Smooth muscle cell (in vitro differentiated cells): ENCODE data around the gene MOB3B. TPM values are rescaled to one million over a fixed set of nuclear protein-coding genes. Genes with fewer than 3 reads are reported as not detected.

Experiments
- DNase-seq: peaks from one replicate; lab custom pipeline; 2025; ENCODE audit not compliant: unreplicated experiment; lab: John Stamatoyannopoulos, UW
- H2AFZ ChIP-seq: fragments of 200-600 bp; sonication (generic); 2 replicates; pipeline ENCODE4 v1.6.0; 2016; ENCODE audit warnings: antibody characterized with exemption, low read depth, mild to moderate bottlenecking
- H3F3A ChIP-seq: fragments of 200-600 bp; sonication (generic); 2 replicates; pipeline ENCODE4 v1.6.0; 2017; ENCODE audit warnings: antibody characterized with exemption, low read depth
- H3K27ac ChIP-seq: fragments of 200-600 bp; sonication (generic); 2 replicates; pipeline ENCODE4 v1.5.1; 2016; ENCODE audit warnings: low read depth, mild to moderate bottlenecking
- H3K27me3 ChIP-seq: fragments of 200-600 bp; sonication (generic); 2 replicates; pipeline ENCODE4 v1.6.1; 2016; ENCODE audit warnings: low read depth, mild to moderate bottlenecking
- H3K36me3 ChIP-seq: fragments of 200-600 bp; sonication (generic); 2 replicates; pipeline ENCODE4 v1.5.1; 2016; ENCODE audit warnings: low read depth
- H3K4me1 ChIP-seq: fragments of 200-600 bp; sonication (generic); 2 replicates; pipeline ENCODE4 v1.5.1; 2016; ENCODE audit warnings: low read depth
- H3K4me2 ChIP-seq: fragments of 200-600 bp; sonication (generic); 2 replicates; pipeline ENCODE4 v1.6.0; 2016; ENCODE audit warnings: mild to moderate bottlenecking
- H3K4me3 ChIP-seq: fragments of 200-600 bp; sonication (generic); 2 replicates; pipeline ENCODE4 v1.5.1; 2016; ENCODE audit warnings: mild to moderate bottlenecking
- H3K79me2 ChIP-seq: fragments of 200-600 bp; sonication (generic); 2 replicates; pipeline ENCODE4 v1.6.0; 2016; ENCODE audit warnings: low read depth, mild to moderate bottlenecking
- H3K9ac ChIP-seq: fragments of 200-600 bp; sonication (generic); 2 replicates; pipeline ENCODE4 v1.6.0; 2016; ENCODE audit warnings: low read depth
- H3K9me3 ChIP-seq: fragments of 200-600 bp; sonication (generic); replicated peaks from 2 replicates; pipeline ENCODE4 v1.5.1; 2016; ENCODE audit warnings: low read depth
- H4K20me1 ChIP-seq: fragments of 200-600 bp; sonication (generic); 2 replicates; pipeline ENCODE4 v1.6.0; 2016; ENCODE audit warnings: low read depth
- CTCF ChIP-seq: fragments of 200-600 bp; sonication (generic); IDR thresholded peaks from 2 replicates; pipeline ENCODE4 v1.5.1; 2017; ENCODE audit warnings: borderline replicate concordance, mild to moderate bottlenecking, antibody characterized with exemption; ENCODE audit not compliant: insufficient read depth, poor library complexity, severe bottlenecking
- WGBS: methylation state at CpG from one replicate; pipeline ENCODE4 v1.1.7; 2016; ENCODE audit warnings: low lambda C conversion rate; 5-methylcytosine and 5-hydroxymethylcytosine counted together
- polyA plus RNA-seq: library from polyadenylated mRNA; unstranded; fragments of >200 nt; fragmentation: Nextera tagmentation; extraction: Ambion mirVana; gene quantifications from 2 replicates; pipeline ENCODE4 v1.2.1, GENCODE V29; 2016
- total RNA-seq: library from RNA; depleted of rRNA; stranded (reverse); fragments of >200 nt; gene quantifications from 2 replicates; pipeline ENCODE4 v1.2.3, GENCODE V29; 2014

Gene MOB3B
- total and polyA plus RNA-seq, 2 experiments from 2014 or later: 1.7 to 5.8 TPM

GRCh38 chr9:27478322-27478721 is 51.3 kb downstream of the MOB3B start:
- no peak for TF ChIP-seq CTCF
- no peak for DNase-seq
- 96% methylated on average over 1 of the region's 1 CpG for WGBS
- no peaks in the 10 kb centered on the region for H3F3A ChIP-seq
- H3K36me3 ChIP-seq: no peaks in the 10 kb centered on the region
- H4K20me1 ChIP-seq: no peaks in the 10 kb centered on the region
- H3K27me3 ChIP-seq: no peaks in the 10 kb centered on the region
- H3K4me2 ChIP-seq: no peak overlapping the region
- no peak overlapping the region for H2AFZ ChIP-seq
- no peak overlapping the region for H3K4me3 ChIP-seq
- no peaks in the 10 kb centered on the region for H3K9me3 ChIP-seq
- H3K4me1 ChIP-seq: no peaks in the 10 kb centered on the region
- no peaks in the 10 kb centered on the region for H3K79me2 ChIP-seq
- H3K9ac ChIP-seq: no peak overlapping the region
- H3K27ac ChIP-seq: no peak overlapping the region

DNA sequence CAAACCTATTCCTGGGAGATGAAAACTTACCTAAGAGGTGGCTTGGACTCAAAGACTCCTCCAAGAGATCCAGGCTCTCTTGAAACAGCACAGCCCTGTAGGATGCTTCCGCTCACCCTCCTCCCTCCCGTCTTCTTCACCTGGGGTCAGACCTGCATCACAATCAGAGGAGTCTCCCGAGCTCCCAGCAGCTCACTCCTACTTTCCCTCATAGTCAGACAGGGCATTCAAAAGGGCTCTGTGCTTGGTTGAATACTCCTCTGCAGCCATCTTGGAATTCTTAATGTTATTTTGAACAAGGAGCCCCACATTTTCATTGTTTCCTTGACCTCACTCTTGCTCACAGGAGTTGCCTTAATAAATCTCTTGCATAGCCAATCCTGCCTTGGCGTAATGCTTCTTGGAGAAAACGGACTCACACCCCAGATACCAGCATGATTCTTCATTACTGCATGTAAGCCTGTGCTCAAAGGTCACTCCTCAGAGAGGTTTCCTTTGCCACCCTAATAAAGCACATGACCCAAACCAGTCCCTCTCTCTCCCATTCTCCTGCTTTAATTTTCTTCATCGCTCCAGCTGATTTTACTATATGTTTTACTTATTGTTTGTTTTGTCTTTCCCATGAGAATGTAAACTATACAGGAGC is 52.6 kb downstream of the MOB3B start:
- WGBS: 95% methylated on average over 6 of the region's 6 CpGs
- H3K4me2 ChIP-seq: no peak overlapping the region
- no peaks in the 10 kb centered on the region for H3K79me2 ChIP-seq
- H3K9me3 ChIP-seq: no peaks in the 10 kb centered on the region
- H3K27ac ChIP-seq: no peak overlapping the region
- no peak overlapping the region for H3K4me3 ChIP-seq
- H2AFZ ChIP-seq: no peak overlapping the region
- H3K27me3 ChIP-seq: no peaks in the 10 kb centered on the region
- H3K36me3 ChIP-seq: no peaks in the 10 kb centered on the region
- H4K20me1 ChIP-seq: no peaks in the 10 kb centered on the region
- H3K4me1 ChIP-seq: no peaks in the 10 kb centered on the region
- H3K9ac ChIP-seq: no peak overlapping the region
- no peak for DNase-seq
- H3F3A ChIP-seq: no peaks in the 10 kb centered on the region
- TF ChIP-seq CTCF: no peak

DNA sequence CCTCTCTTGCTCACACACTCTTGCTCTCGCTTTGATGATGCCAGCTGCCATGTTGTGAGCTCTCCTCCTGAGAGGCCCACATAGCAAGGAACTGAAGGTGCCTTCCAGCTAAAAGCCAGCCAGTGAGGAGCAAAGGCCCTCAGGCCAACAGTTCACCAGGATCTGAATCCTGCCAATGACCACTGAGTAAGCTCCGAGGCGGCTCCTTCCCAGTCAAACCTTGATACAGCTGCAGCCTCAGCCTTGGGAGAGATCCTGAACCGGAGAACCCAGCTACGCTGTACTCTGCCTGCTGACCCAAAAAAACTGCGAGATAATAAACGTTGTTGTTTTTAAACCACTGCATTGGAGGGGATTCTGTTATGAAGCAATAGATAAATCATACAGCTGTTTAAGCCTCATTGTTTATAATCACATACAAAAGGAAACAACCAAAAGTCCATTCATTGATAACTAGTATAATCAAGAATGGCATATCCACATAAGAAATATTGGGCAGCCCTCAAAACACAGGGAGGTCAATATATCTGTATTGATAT is 54.5 kb downstream of the MOB3B start:
- H3K9me3 ChIP-seq: no peaks in the 10 kb centered on the region
- H3K4me3 ChIP-seq: no peak overlapping the region
- H3K36me3 ChIP-seq: no peaks in the 10 kb centered on the region
- H3F3A ChIP-seq: no peaks in the 10 kb centered on the region
- peaks cover 10% of the 10 kb centered on the region for H3K4me1 ChIP-seq
- no peak overlapping the region for H3K4me2 ChIP-seq
- H3K27me3 ChIP-seq: no peaks in the 10 kb centered on the region
- no peaks in the 10 kb centered on the region for H3K79me2 ChIP-seq
- TF ChIP-seq CTCF: no peak
- no peaks in the 10 kb centered on the region for H4K20me1 ChIP-seq
- no peak overlapping the region for H2AFZ ChIP-seq
- WGBS: 95% methylated on average over 7 of the region's 7 CpGs
- no peak overlapping the region for H3K9ac ChIP-seq
- H3K27ac ChIP-seq: no peak overlapping the region
- DNase-seq: no peak

GRCh38 chr9:27474305-27474704 is 55.3 kb downstream of the MOB3B start:
- H3K79me2 ChIP-seq: no peaks in the 10 kb centered on the region
- H3F3A ChIP-seq: no peaks in the 10 kb centered on the region
- no peaks in the 10 kb centered on the region for H3K9me3 ChIP-seq
- H4K20me1 ChIP-seq: no peaks in the 10 kb centered on the region
- no peak overlapping the region for H3K4me2 ChIP-seq
- no peaks in the 10 kb centered on the region for H3K36me3 ChIP-seq
- DNase-seq: no peak
- no peak overlapping the region for H3K9ac ChIP-seq
- H3K27ac ChIP-seq: no peak overlapping the region
- no peak overlapping the region for H2AFZ ChIP-seq
- no peak overlapping the region for H3K4me3 ChIP-seq
- WGBS: 71% methylated on average over 1 of the region's 1 CpG
- peaks cover 12% of the 10 kb centered on the region for H3K4me1 ChIP-seq
- TF ChIP-seq CTCF: no peak
- no peaks in the 10 kb centered on the region for H3K27me3 ChIP-seq
